NB4 (cell line): ENCODE data around the gene CNTNAP2.
A peak's percentile ranks its signal among the peaks of the same experiment; 100 is the strongest.

Experiments
- DNase-seq: peaks from one replicate; pipeline ENCODE4 v3.0.0; 2010; ENCODE audit warnings: low read depth
- H3K4me3 ChIP-seq: one replicate; pipeline ENCODE4 v1.5.1; 2011; ENCODE audit warnings: mild to moderate bottlenecking, low read depth, low read length, moderate library complexity
- CTCF ChIP-seq: IDR thresholded peaks from one replicate; pipeline ENCODE4 v1.5.1; 2012; ENCODE audit warnings: low read depth, low read length
- MYC ChIP-seq: IDR thresholded peaks from 2 replicates; pipeline ENCODE4 v1.6.1; 2011; ENCODE audit warnings: low read depth, low read length
- POLR2A ChIP-seq: IDR thresholded peaks from 2 replicates; pipeline ENCODE4 v1.6.1; 2011; ENCODE audit warnings: mild to moderate bottlenecking; ENCODE audit not compliant: insufficient read length; ENCODE audit errors: extremely low read depth
- TF ChIP-seq, protein P1 (sequence below): IDR thresholded peaks from 2 replicates; pipeline ENCODE4 v1.6.1; 2011; ENCODE audit warnings: low read depth, low read length

CNTNAP2 gene

DNA sequence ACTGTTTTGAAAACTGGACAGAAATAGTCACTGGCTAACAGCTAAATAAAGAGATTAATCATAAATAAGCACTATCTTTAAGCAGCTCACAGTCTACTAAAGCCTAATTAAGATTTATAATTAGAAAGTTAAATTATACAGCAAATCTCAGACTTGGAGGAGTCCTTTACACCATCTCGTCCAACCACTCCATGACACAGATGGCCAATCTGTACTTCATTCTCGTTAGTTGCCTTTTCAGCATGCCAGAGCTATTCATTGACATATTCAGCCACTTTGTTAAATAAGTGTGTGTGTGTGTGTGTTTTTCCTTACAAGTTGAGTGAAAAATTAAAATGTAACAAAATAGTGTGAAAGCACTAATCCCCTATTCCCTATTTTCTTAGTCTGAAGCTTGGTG, 1066.7 kb downstream of the CNTNAP2 start:
- no peak for TF ChIP-seq MYC
- TF ChIP-seq, protein P1, sequence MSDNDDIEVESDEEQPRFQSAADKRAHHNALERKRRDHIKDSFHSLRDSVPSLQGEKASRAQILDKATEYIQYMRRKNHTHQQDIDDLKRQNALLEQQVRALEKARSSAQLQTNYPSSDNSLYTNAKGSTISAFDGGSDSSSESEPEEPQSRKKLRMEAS, result no peak
- no peak for TF ChIP-seq CTCF
- no peak for TF ChIP-seq POLR2A
- no peak for DNase-seq
- no peak overlapping the region for H3K4me3 ChIP-seq

DNA sequence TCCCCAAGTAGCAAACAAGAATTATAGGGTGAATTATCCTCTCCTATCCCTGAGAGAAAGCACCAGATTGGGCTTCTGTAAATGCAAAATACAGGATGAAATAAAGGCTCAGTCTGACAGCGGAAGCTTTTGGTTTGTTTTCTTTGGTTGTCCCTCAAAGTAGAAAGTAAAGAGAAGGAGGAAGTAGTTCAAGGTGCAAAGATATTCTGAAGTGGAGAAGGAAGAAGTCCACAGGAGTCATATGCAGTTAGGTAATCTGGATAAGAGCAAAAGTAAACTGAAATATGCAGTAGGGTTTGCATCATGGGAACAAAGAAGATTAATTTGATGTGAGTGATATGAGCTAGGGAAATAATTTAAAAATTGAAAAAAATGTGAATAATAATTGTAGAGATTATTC, 1071.9 kb downstream of the CNTNAP2 start:
- TF ChIP-seq POLR2A, result no peak
- no peak for TF ChIP-seq CTCF
- TF ChIP-seq, protein P1, result no peak
- no peak for TF ChIP-seq MYC
- H3K4me3 ChIP-seq, result no peak overlapping the region
- no peak for DNase-seq

DNA sequence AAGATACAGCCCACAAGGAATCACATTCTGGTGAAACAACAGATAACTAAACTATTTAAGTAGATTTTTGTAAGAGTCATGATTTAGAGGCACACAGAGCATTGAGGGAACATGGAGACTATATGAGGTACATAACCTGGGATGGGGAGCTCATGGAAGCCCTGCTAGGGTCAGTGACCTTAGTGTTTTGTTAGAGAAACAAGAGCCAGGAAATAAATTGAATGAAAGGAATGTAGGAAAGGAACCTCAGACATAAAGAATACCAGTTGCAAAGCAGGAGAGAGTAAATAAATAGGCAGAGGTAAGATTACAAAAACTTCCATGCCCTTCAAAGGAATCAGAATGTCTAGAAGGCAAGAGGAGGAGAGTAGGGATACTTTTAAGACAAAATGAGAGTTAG, 1076.9 kb downstream of the CNTNAP2 start:
- no peak for DNase-seq
- no peak overlapping the region for H3K4me3 ChIP-seq
- TF ChIP-seq, protein P1, result no peak
- TF ChIP-seq CTCF (no peak), POLR2A (no peak), MYC (no peak)

DNA sequence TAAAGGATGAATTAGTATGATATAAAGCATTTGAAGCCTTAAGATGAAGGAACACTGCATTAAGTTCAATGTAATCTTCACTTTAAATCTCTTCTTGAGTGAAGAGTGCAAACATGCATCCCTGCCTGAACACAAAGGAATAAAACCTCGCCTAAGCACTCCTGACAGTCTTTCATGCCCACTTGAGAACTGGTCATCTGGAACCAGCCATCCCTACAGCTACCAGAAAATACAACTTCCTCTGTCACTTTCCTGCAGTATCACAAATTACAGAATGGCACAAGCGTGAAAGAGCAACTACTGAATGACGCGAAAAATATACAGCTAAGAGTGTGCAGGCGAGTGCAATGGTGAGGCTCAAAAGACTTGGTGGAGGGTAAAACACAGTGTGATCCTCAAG, 1079.9 kb downstream of the CNTNAP2 start:
- H3K4me3 ChIP-seq, result no peak overlapping the region
- DNase-seq, result no peak
- TF ChIP-seq CTCF (no peak), MYC (no peak), POLR2A (no peak)
- TF ChIP-seq, protein P1, result no peak

DNA sequence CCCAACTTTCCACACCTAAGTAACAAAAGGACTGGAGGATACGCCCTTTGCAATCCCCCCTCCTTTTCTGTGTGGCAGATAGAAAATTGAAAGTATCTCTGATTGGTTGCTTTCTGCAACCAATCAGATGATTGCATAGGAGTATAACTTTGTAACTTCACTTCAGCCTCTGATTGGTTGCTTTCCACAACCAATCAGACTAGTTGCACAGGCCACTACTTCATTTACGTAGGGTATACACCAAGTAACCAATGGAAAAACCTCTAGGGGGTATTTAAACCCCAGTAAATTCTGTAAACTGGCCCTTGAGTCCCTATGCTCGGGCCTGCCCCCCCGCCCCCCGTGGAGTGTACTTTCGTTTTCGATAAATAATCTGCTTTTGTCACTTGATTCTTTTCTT, 1080.4 kb downstream of the CNTNAP2 start:
- DNase-seq, result peak; percentile 20
- H3K4me3 ChIP-seq, result peak overlapping the region; percentile 22
- no peak for TF ChIP-seq CTCF

GRCh38 chr7:147199868-147200267, 1083.3 kb downstream of the CNTNAP2 start:
- H3K4me3 ChIP-seq, result no peak overlapping the region
- TF ChIP-seq POLR2A (no peak), CTCF (no peak), MYC (no peak)
- TF ChIP-seq, protein P1, result no peak
- no peak for DNase-seq
